PFSK-1 (cell line): ENCODE measurements around the gene EPHA8.

Experiments used
- FOXP2 ChIP-seq: optimal IDR thresholded peaks from 2 replicates; pipeline ENCODE3; 2011; ENCODE audit warnings: borderline replicate concordance, control low read depth, inconsistent platforms; ENCODE audit not compliant: insufficient read depth; ENCODE audit errors: extremely low read length, extremely low read depth
- POLR2AphosphoS5 ChIP-seq: IDR thresholded peaks from 2 replicates; pipeline ENCODE4 v1.6.1; 2012; ENCODE audit warnings: low read depth, mild to moderate bottlenecking, control low read depth, low read length, moderate library complexity
- REST ChIP-seq, 2 experiments: IDR thresholded peaks; 2 replicates each; pipeline versions ENCODE4 v1.6.1 to v1.8.0; 2011 to 2012; ENCODE audit warnings: low read depth in 2 of 2, low read length in 2 of 2, control low read depth in 1 of 2, inconsistent platforms in 1 of 2, mild to moderate bottlenecking in 1 of 2, moderate library complexity in 1 of 2; ENCODE audit not compliant: insufficient read depth in 1 of 2
- SIN3A ChIP-seq: IDR thresholded peaks from 2 replicates; pipeline ENCODE4 v1.6.1; 2012; ENCODE audit warnings: mild to moderate bottlenecking, low read length, moderate library complexity, borderline replicate concordance; ENCODE audit not compliant: insufficient read depth
- TAF1 ChIP-seq: IDR thresholded peaks from 2 replicates; pipeline ENCODE4 v1.6.1; 2012; ENCODE audit warnings: low read length, control low read depth, borderline replicate concordance; ENCODE audit not compliant: insufficient read depth

EPHA8 gene

GRCh38 chr1:22520871-22521270 lies 42.4 kb upstream of the EPHA8 start:
- TF ChIP-seq FOXP2, result no peak

GRCh38 chr1:22521692-22522091 lies 41.6 kb upstream of the EPHA8 start:
- TF ChIP-seq FOXP2, result no peak
- TF ChIP-seq POLR2AphosphoS5, result no peak
- TF ChIP-seq TAF1, result no peak
- TF ChIP-seq SIN3A, result no peak
- no peak for TF ChIP-seq REST (IDR thresholded peaks at IDR 0.05; ENCODE audit: insufficient read depth in 1 of 2, low read depth in 2 of 2, low read length in 2 of 2)

GRCh38 chr1:22522221-22522743 lies 41.0 kb upstream of the EPHA8 start:
- TF ChIP-seq POLR2AphosphoS5, result no peak
- no peak for TF ChIP-seq SIN3A
- no peak for TF ChIP-seq FOXP2
- no peak for TF ChIP-seq TAF1
- no peak for TF ChIP-seq REST (IDR thresholded peaks at IDR 0.05; ENCODE audit: insufficient read depth in 1 of 2, low read depth in 2 of 2, low read length in 2 of 2)

- TF ChIP-seq TAF1 (no peak), FOXP2 (no peak), SIN3A (no peak), REST (IDR thresholded peaks at IDR 0.05; ENCODE audit: insufficient read depth in 1 of 2, low read depth in 2 of 2, low read length in 2 of 2) (no peak), POLR2AphosphoS5 (no peak)
These were observed 38.8 kb upstream of the EPHA8 start for GRCh38 chr1:22524481-22524880.

- no peak for TF ChIP-seq TAF1
- TF ChIP-seq REST (IDR thresholded peaks at IDR 0.05; ENCODE audit: insufficient read depth in 1 of 2, low read depth in 2 of 2, low read length in 2 of 2), result no peak
- no peak for TF ChIP-seq SIN3A
- no peak for TF ChIP-seq FOXP2
- no peak for TF ChIP-seq POLR2AphosphoS5
These were observed 38.1 kb upstream of the EPHA8 start for GRCh38 chr1:22525211-22525610.
